H1 (cell line): Measurements from ENCODE around the gene EID1. TPM values are rescaled to one million over a fixed set of nuclear protein-coding genes. Genes with fewer than 3 reads are reported as not detected.

Experiments used
- CTCF ChIA-PET: fragments of 300-600 bp; sonication (Branson Sonifier 250); formaldehyde crosslinking; loops from one replicate; lab custom pipeline; 2021; ENCODE audit not compliant: partially characterized antibody; lab: Charles Lee
- POLR2A ChIA-PET: fragments of 300-600 bp; sonication (Branson Sonifier 250); formaldehyde crosslinking; loops from one replicate; lab custom pipeline; 2021; ENCODE audit warnings: inconsistent platforms; ENCODE audit not compliant: partially characterized antibody; lab: Charles Lee
- DNase-seq, 2 experiments: peaks; one replicate each; pipeline versions ENCODE4 v3.0.0 to v3.0.0-alpha.2; 2010 to 2022; ENCODE audit warnings: low spot score in 2 of 2, low read depth in 1 of 2, mixed read lengths in 1 of 2
- FAIRE-seq: peaks from 2 replicates; lab custom pipeline; 2011; peaks lifted over from hg19 to GRCh38; lab: Jason Lieb, UNC
- H2AFZ ChIP-seq: 2 replicates; pipeline ENCODE4 v1.8.1; 2012; ENCODE audit warnings: low read length, inconsistent platforms
- H2AK5ac ChIP-seq: 2 replicates; pipeline ENCODE4 v1.6.1; 2013; ENCODE audit warnings: low read depth, low read length
- H2BK120ac ChIP-seq: replicated peaks from 2 replicates; pipeline ENCODE3; 2013; ENCODE audit warnings: low read depth, low read length, inconsistent platforms
- H2BK12ac ChIP-seq: 2 replicates; pipeline ENCODE4 v1.6.1; 2013; ENCODE audit warnings: low read depth, low read length
- H2BK15ac ChIP-seq: 2 replicates; pipeline ENCODE4 v1.6.1; 2013; ENCODE audit warnings: low read length
- H2BK20ac ChIP-seq: 2 replicates; pipeline ENCODE4 v1.6.1; 2013; ENCODE audit warnings: low read length
- H2BK5ac ChIP-seq: 2 replicates; pipeline ENCODE4 v1.6.1; 2013; ENCODE audit warnings: low read depth, low read length
- H3K14ac ChIP-seq: 2 replicates; pipeline ENCODE4 v1.6.1; 2013; ENCODE audit warnings: inconsistent platforms; ENCODE audit not compliant: insufficient read length
- H3K18ac ChIP-seq: 2 replicates; pipeline ENCODE4 v1.6.1; 2013; ENCODE audit warnings: low read length; ENCODE audit errors: extremely low read depth
- H3K23ac ChIP-seq: 2 replicates; pipeline ENCODE4 v1.6.1; 2013; ENCODE audit warnings: inconsistent platforms; ENCODE audit not compliant: insufficient read length
- H3K23me2 ChIP-seq: 2 replicates; pipeline ENCODE4 v1.6.1; 2013; ENCODE audit warnings: low read depth, low read length
- H3K27ac ChIP-seq: 2 replicates; pipeline ENCODE4 v1.6.1; 2011; ENCODE audit warnings: low read depth, low read length, inconsistent platforms
- H3K27me3 ChIP-seq, 4 experiments: replicated peaks in 1 of 4; 1 replicate in 1 of 4; 2 replicates in 3 of 4; pipeline versions ENCODE4 v1.6.1 to v1.8.1; 2011 to 2013; ENCODE audit warnings: low read length in 3 of 4, mild to moderate bottlenecking in 3 of 4, inconsistent platforms in 2 of 4, mixed read lengths in 2 of 4, moderate library complexity in 1 of 4; ENCODE audit not compliant: control insufficient read depth in 3 of 4, insufficient read depth in 3 of 4; ENCODE audit errors: extremely low read depth in 1 of 4
- H3K36me3 ChIP-seq, 4 experiments: 2 replicates each; pipeline versions ENCODE4 v1.6.1 to v1.8.1; 2011 to 2013; ENCODE audit warnings: mild to moderate bottlenecking in 4 of 4, low read length in 3 of 4, moderate library complexity in 2 of 4, control low read depth in 1 of 4, inconsistent platforms in 1 of 4; ENCODE audit not compliant: insufficient read depth in 4 of 4, control insufficient read depth in 2 of 4
- H3K4ac ChIP-seq: replicated peaks from 2 replicates; pipeline ENCODE3; 2013; ENCODE audit warnings: low read length, low read depth, mixed read lengths, inconsistent platforms; ENCODE audit not compliant: insufficient read length
- H3K4me1 ChIP-seq, 4 experiments: replicated peaks in 1 of 4; 1 replicate in 1 of 4; 2 replicates in 3 of 4; pipeline versions ENCODE4 v1.6.1 to v1.8.1; 2011 to 2013; ENCODE audit warnings: low read length in 3 of 4, inconsistent platforms in 2 of 4, mixed read lengths in 1 of 4; ENCODE audit not compliant: insufficient read depth in 4 of 4, control insufficient read depth in 3 of 4
- H3K4me2 ChIP-seq, 2 experiments: 2 replicates each; pipeline versions ENCODE4 v1.6.1 to v1.8.1; 2011 to 2013; ENCODE audit warnings: low read depth in 2 of 2, low read length in 2 of 2, control low read depth in 1 of 2, inconsistent platforms in 1 of 2, mild to moderate bottlenecking in 1 of 2; ENCODE audit not compliant: insufficient read depth in 1 of 2
- H3K4me3 ChIP-seq, 4 experiments: fragments of 200-600, 300-600 bp in 1 of 4; sonication (generic), shearing (Covaris generic), sonication (Bioruptor Twin) in 1 of 4; 2 replicates each; pipeline versions ENCODE4 v1.5.1 to v1.8.1; 2011 to 2016; ENCODE audit warnings: low read length in 4 of 4, low read depth in 3 of 4, control low read depth in 2 of 4, inconsistent platforms in 2 of 4, mild to moderate bottlenecking in 2 of 4, mixed read lengths in 1 of 4, moderate library complexity in 1 of 4; ENCODE audit not compliant: insufficient read depth in 2 of 4; ENCODE audit errors: extremely low read depth in 1 of 4
- H3K56ac ChIP-seq: replicated peaks from 2 replicates; pipeline ENCODE3; 2013; ENCODE audit warnings: low read depth, mild to moderate bottlenecking, mixed read lengths, low read length, inconsistent platforms; ENCODE audit not compliant: insufficient read length
- H3K79me1 ChIP-seq: 2 replicates; pipeline ENCODE4 v1.6.1; 2013; ENCODE audit warnings: low read depth, low read length, control low read depth
- H3K79me2 ChIP-seq, 2 experiments: 2 replicates each; pipeline versions ENCODE4 v1.6.1 to v1.8.1; 2012 to 2013; ENCODE audit warnings: low read length in 2 of 2, mild to moderate bottlenecking in 2 of 2, inconsistent platforms in 1 of 2; ENCODE audit not compliant: insufficient read depth in 2 of 2, control insufficient read depth in 1 of 2
- H3K9ac ChIP-seq, 4 experiments: replicated peaks in 1 of 4; 1 replicate in 1 of 4; 2 replicates in 3 of 4; pipeline versions ENCODE4 v1.6.1 to v1.8.1; 2011 to 2013; ENCODE audit warnings: low read depth in 3 of 4, low read length in 3 of 4, control low read depth in 2 of 4, mild to moderate bottlenecking in 2 of 4, moderate library complexity in 2 of 4, inconsistent platforms in 1 of 4; ENCODE audit errors: extremely low read depth in 1 of 4
- H3K9me3 ChIP-seq, 2 experiments: 2 replicates each; pipeline versions ENCODE4 v1.6.1 to v1.8.1; 2012 to 2013; ENCODE audit warnings: mild to moderate bottlenecking in 2 of 2, moderate library complexity in 2 of 2, control low read depth in 1 of 2, inconsistent platforms in 1 of 2, low read depth in 1 of 2, low read length in 1 of 2, mixed read lengths in 1 of 2; ENCODE audit not compliant: insufficient read depth in 2 of 2
- H4K20me1 ChIP-seq, 2 experiments: replicated peaks in 1 of 2; 2 replicates each; pipeline versions ENCODE3 to v1.8.1; 2011 to 2013; ENCODE audit warnings: inconsistent platforms in 2 of 2, low read length in 2 of 2, mild to moderate bottlenecking in 1 of 2; ENCODE audit not compliant: insufficient read depth in 2 of 2, control insufficient read depth in 1 of 2
- H4K5ac ChIP-seq: 2 replicates; pipeline ENCODE4 v1.6.1; 2013; ENCODE audit warnings: low read length, low read depth, mixed read lengths, inconsistent platforms; ENCODE audit not compliant: insufficient read length
- H4K8ac ChIP-seq: 2 replicates; pipeline ENCODE4 v1.8.0; 2013; ENCODE audit warnings: mild to moderate bottlenecking, moderate library complexity, low read length, inconsistent platforms; ENCODE audit not compliant: insufficient read depth; ENCODE audit errors: extremely low read depth
- H4K91ac ChIP-seq: replicated peaks from 2 replicates; pipeline ENCODE3; 2013; ENCODE audit warnings: low read length, mixed read lengths, inconsistent platforms; ENCODE audit not compliant: insufficient read length
- RAD21 ChIP-seq, 2 experiments: IDR thresholded peaks in 1 of 2; conservative IDR thresholded peaks in 1 of 2; 2 replicates each; pipeline ENCODE4 v1.6.1; 2011; ENCODE audit warnings: low read depth in 2 of 2, low read length in 2 of 2, improper control_type of control experiment in 1 of 2, inconsistent platforms in 1 of 2, mild to moderate bottlenecking in 1 of 2, moderate library complexity in 1 of 2
- SAP30 ChIP-seq: fragments of 300-600 bp; sonication (generic); IDR thresholded peaks from 2 replicates; pipeline ENCODE4 v1.7.1; 2012; ENCODE audit warnings: low read length, moderate library complexity, mild to moderate bottlenecking, inconsistent platforms; ENCODE audit not compliant: insufficient read depth, insufficient replicate concordance
- SUZ12 ChIP-seq: fragments of 200-600 bp; sonication (generic); IDR thresholded peaks from 2 replicates; pipeline ENCODE4 v1.6.1; 2012; ENCODE audit warnings: mild to moderate bottlenecking, inconsistent platforms, low read length, moderate library complexity, mixed read lengths
- WGBS, 2 experiments: shearing (Covaris generic) in 1 of 2; methylation state at CpG; one replicate each; pipeline versions ENCODE4 v1.1.6 to v1.1.7; 2013 to 2015; ENCODE audit warnings: low lambda C conversion rate in 2 of 2, mixed read lengths in 2 of 2, inconsistent platforms in 1 of 2, low coverage in 1 of 2, missing lambda C conversion rate in 1 of 2; ENCODE audit not compliant: insufficient replicate concordance in 2 of 2, insufficient coverage in 1 of 2, insufficient read length in 1 of 2; ENCODE audit errors: extremely low coverage in 1 of 2, missing lambda C conversion rate in 1 of 2; 5-methylcytosine and 5-hydroxymethylcytosine counted together
- polyA plus RNA-seq, 7 experiments: library from polyadenylated mRNA; depleted of rRNA in 3 of 7; stranded (reverse) in 5 of 7; unstranded in 2 of 7; fragments of >200 nt in 5 of 7; fragments of 200-250 nt in 2 of 7; gene quantifications; 1 replicate in 5 of 7; 2 replicates in 1 of 7; 4 replicates in 1 of 7; pipeline versions ENCODE4 v1.2.1 to v1.2.3, GENCODE V29; 2011 to 2013; ENCODE audit warnings: missing spikeins in 2 of 7, mixed read lengths in 2 of 7
- total RNA-seq: library from RNA; stranded (reverse); fragmentation: NEBNext Ultra II Directional; extraction: Animal tissue kit (Norgen Biotek cat#: 25700); gene quantifications from 2 replicates; pipeline ENCODE4 v1.2.1, GENCODE V29; 2021
- TF ChIP-seq, protein P1 (sequence below), 3 experiments: IDR thresholded peaks; 1 replicate in 2 of 3; 2 replicates in 1 of 3; pipeline versions ENCODE4 v1.5.1 to v1.6.1; 2011; ENCODE audit warnings: low read length in 3 of 3, mild to moderate bottlenecking in 3 of 3, inconsistent platforms in 2 of 3, low read depth in 1 of 3, moderate library complexity in 1 of 3; ENCODE audit not compliant: insufficient read depth in 1 of 3; ENCODE audit errors: control extremely low read depth in 1 of 3

EID1 gene
- total and polyA plus RNA-seq, 2 of the 8 experiments (the other 6 are each of a cell fraction or from before 2014, with no cell fraction given), result 101 to 110 TPM

GRCh38 chr15:48861813-48862431 is 16.0 kb upstream of the EID1 start:
- H3K79me1 ChIP-seq, result no peaks in the 10 kb centered on the region
- H3K4me2 ChIP-seq, result no peak overlapping the region
- no peak overlapping the region for H4K91ac ChIP-seq
- H4K8ac ChIP-seq, result no peak overlapping the region
- no peak overlapping the region for H3K4ac ChIP-seq
- H2AFZ ChIP-seq, result 0 out of 2 replicates have a peak overlapping the region, but pooled peaks have one; percentile 86
- H4K20me1 ChIP-seq, result no peaks in the 10 kb centered on the region
- H2BK5ac ChIP-seq, result no peak overlapping the region
- FAIRE-seq (no peak), DNase-seq (no peak)
- no peak overlapping the region for H2BK12ac ChIP-seq
- no peaks in the 10 kb centered on the region for H3K9me3 ChIP-seq
- H3K4me3 ChIP-seq, result no peak overlapping the region
- no peak overlapping the region for H3K18ac ChIP-seq
- no peak overlapping the region for H2BK15ac ChIP-seq
- no peak overlapping the region for H3K23ac ChIP-seq
- WGBS, 2 experiments, result 52% methylated on average over 1 of the region's 1 CpG; no CpG with 5 or more reads in 1 of the 2 experiments
- no peaks in the 10 kb centered on the region; a peak in 1 of 7 replicates for H3K27me3 ChIP-seq
- H2BK120ac ChIP-seq, result no peak overlapping the region
- CTCF ChIA-PET, result interaction anchor here (0.7 to 4.7 kb wide), 43 partner anchors 9 to 610 kb away, joined by 3 to 59 read pairs (median 4); partner anchors contain the start of genes CEP152, EID1, FGF7 and SHC4
- H3K4me1 ChIP-seq, result peaks cover 0 to 7% (median 1%) of the 10 kb centered on the region in 4 experiments; a peak in 3 of 7 replicates
- H4K5ac ChIP-seq, result no peak overlapping the region
- TF ChIP-seq SAP30, result no peak
- TF ChIP-seq RAD21 (IDR thresholded peaks at IDR 0.05 in 1 of 2, conservative IDR thresholded peaks at IDR 0.05 in 1 of 2; ENCODE audit: low read depth in 2 of 2, low read length in 2 of 2), result peak; percentile 92 to 96
- TF ChIP-seq, protein P1, sequence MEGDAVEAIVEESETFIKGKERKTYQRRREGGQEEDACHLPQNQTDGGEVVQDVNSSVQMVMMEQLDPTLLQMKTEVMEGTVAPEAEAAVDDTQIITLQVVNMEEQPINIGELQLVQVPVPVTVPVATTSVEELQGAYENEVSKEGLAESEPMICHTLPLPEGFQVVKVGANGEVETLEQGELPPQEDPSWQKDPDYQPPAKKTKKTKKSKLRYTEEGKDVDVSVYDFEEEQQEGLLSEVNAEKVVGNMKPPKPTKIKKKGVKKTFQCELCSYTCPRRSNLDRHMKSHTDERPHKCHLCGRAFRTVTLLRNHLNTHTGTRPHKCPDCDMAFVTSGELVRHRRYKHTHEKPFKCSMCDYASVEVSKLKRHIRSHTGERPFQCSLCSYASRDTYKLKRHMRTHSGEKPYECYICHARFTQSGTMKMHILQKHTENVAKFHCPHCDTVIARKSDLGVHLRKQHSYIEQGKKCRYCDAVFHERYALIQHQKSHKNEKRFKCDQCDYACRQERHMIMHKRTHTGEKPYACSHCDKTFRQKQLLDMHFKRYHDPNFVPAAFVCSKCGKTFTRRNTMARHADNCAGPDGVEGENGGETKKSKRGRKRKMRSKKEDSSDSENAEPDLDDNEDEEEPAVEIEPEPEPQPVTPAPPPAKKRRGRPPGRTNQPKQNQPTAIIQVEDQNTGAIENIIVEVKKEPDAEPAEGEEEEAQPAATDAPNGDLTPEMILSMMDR (IDR thresholded peaks at IDR 0.05; ENCODE audit: control extremely low read depth in 1 of 3, insufficient read depth in 1 of 3, low read depth in 1 of 3, low read length in 3 of 3), result peak in 2 of 3 experiments; percentile 67 to 68; a peak in 3 of 4 replicates
- TF ChIP-seq SUZ12, result no peak
- no peak overlapping the region for H3K27ac ChIP-seq
- H3K36me3 ChIP-seq, result no peaks in the 10 kb centered on the region
- no peaks in the 10 kb centered on the region for H3K23me2 ChIP-seq
- H2BK20ac ChIP-seq, result no peak overlapping the region
- no peak overlapping the region for H3K14ac ChIP-seq
- H3K79me2 ChIP-seq, result no peaks in the 10 kb centered on the region
- POLR2A ChIA-PET, result interaction anchor here (0.6 to 1.7 kb wide), 5 partner anchors 16 to 1461 kb away, joined by 3 to 8 read pairs (median 3); partner anchors contain the start of gene EID1
- no peak overlapping the region for H3K9ac ChIP-seq
- H2AK5ac ChIP-seq, result no peak overlapping the region
- no peak overlapping the region for H3K56ac ChIP-seq
